Thyroid gland (tissue), 4 donors: ENCODE measurements around the gene CACUL1. TPM values are rescaled to one million over a fixed set of nuclear protein-coding genes. Genes with fewer than 3 reads are reported as not detected.

Experiments
- DNase-seq, 2 donors: peaks; one replicate each; pipeline ENCODE4 v3.0.0-alpha.2; 2019
- H3K27ac ChIP-seq, 3 donors: fragments of 200-600 bp; sonication (generic); 1 replicate in 2 of 3; 2 replicates in 1 of 3; pipeline ENCODE4 v1.5.1; 2016 to 2019; ENCODE audit warnings: mild to moderate bottlenecking in 1 of 3, moderate library complexity in 1 of 3
- H3K27me3 ChIP-seq: fragments of 200-600 bp; sonication (generic); one replicate; pipeline ENCODE4 v1.5.1; 2019
- H3K36me3 ChIP-seq, 2 donors: fragments of 200-600 bp; sonication (generic); one replicate each; pipeline ENCODE4 v1.5.1; 2016 to 2019
- H3K4me1 ChIP-seq, 2 donors: fragments of 200-600 bp; sonication (generic); one replicate each; pipeline ENCODE4 v1.5.1; 2017 to 2019
- H3K4me3 ChIP-seq, 3 donors: fragments of 200-600 bp; sonication (generic); replicated peaks in 1 of 3; 1 replicate in 2 of 3; 2 replicates in 1 of 3; pipeline ENCODE4 v1.5.1; 2016; ENCODE audit warnings: mild to moderate bottlenecking in 1 of 3
- H3K9me3 ChIP-seq: fragments of 200-600 bp; sonication (generic); one replicate; pipeline ENCODE4 v1.5.1; 2017
- POLR2A ChIP-seq, 2 donors: fragments of 450-650 bp; IDR thresholded peaks; one replicate each; pipeline ENCODE4 v1.6.1; 2017; ENCODE audit warnings: antibody characterized with exemption in 2 of 2, mild to moderate bottlenecking in 2 of 2, moderate library complexity in 1 of 2
- WGBS, 2 donors: methylation state at CpG; one replicate each; pipeline ENCODE4 v1.1.5; 2017; 5-methylcytosine and 5-hydroxymethylcytosine counted together
- intact Hi-C: fragments of 100-400 bp; cut with DNase I; formaldehyde crosslinking; loops from one replicate; pipeline ENCODE4 v1.15.1; 2023
- total RNA-seq, 4 donors: library from RNA; depleted of rRNA; stranded (reverse); fragments of >200 nt; gene quantifications; one replicate each; pipeline ENCODE4 v1.2.3, GENCODE V29; 2016
- TF ChIP-seq, protein P1 (sequence below), 6 experiments: fragments of 200-600 bp in 3 of 6; fragments of 450-650 bp in 3 of 6; sonication (generic) in 3 of 6; IDR thresholded peaks; one replicate each; pipeline ENCODE4 v1.5.1; 2016 to 2019; ENCODE audit warnings: antibody characterized with exemption in 6 of 6, mild to moderate bottlenecking in 2 of 6, inconsistent platforms in 1 of 6, moderate library complexity in 1 of 6

Gene CACUL1
- total RNA-seq, 4 donors from 2014 or later: 23.0 to 36.8 (median 31.5) TPM

DNA sequence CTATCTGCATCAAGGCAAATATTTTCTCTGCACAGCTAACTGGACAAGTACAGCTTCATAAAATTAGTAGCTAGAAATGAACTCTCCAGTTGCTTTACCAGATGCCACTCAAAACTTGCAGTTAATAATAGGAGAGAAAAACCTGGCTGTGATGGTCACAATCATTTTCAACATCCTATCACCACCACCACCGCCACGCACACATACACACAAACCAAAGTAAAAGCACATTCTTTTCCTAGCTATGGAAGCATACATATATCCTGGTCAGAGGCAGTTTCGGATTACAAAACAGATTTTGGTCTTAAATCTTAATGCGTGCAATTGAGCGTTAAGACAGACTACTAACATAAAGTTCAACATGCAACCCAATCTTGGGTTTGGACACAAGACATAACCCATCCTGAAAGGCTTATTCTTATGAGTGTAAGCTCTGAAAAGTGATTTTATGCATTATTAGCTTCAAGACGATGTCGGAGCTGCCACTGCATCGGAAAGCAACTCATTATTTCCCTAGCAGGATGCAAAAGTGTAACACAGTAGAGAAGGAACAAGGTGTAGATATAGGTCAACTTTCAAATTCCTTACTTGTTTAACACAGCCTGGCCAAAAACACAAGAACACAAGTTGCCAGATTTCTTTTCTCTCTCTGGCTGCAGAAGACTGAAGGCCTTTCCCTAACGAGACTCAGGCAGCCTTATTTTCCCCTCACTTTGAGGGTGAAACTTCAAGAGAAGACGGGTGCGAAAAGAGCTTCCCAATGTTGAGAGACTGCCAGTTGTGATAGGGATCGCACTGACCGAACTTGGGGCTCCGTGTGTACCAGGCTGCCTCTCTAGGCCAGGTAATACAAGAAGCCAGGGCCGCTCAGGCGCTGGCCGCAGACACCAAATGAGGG is 1.2 kb downstream of the CACUL1 start:
- WGBS, 2 donors: 4 to 5% methylated on average over 17 of the region's 17 CpGs
- TF ChIP-seq POLR2A (IDR thresholded peaks at IDR 0.05): no peak
- TF ChIP-seq, protein P1, sequence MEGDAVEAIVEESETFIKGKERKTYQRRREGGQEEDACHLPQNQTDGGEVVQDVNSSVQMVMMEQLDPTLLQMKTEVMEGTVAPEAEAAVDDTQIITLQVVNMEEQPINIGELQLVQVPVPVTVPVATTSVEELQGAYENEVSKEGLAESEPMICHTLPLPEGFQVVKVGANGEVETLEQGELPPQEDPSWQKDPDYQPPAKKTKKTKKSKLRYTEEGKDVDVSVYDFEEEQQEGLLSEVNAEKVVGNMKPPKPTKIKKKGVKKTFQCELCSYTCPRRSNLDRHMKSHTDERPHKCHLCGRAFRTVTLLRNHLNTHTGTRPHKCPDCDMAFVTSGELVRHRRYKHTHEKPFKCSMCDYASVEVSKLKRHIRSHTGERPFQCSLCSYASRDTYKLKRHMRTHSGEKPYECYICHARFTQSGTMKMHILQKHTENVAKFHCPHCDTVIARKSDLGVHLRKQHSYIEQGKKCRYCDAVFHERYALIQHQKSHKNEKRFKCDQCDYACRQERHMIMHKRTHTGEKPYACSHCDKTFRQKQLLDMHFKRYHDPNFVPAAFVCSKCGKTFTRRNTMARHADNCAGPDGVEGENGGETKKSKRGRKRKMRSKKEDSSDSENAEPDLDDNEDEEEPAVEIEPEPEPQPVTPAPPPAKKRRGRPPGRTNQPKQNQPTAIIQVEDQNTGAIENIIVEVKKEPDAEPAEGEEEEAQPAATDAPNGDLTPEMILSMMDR (IDR thresholded peaks at IDR 0.05): no peak
- peak overlapping the region in 2 of 3 donors; percentile 92 to 94 for H3K27ac ChIP-seq
- H3K4me3 ChIP-seq: peak overlapping the region; percentile 75 to 96 (median 90)
- H3K27me3 ChIP-seq: no peaks in the 10 kb centered on the region
- H3K9me3 ChIP-seq: no peaks in the 10 kb centered on the region
- H3K36me3 ChIP-seq: no peaks in the 10 kb centered on the region
- peaks cover 24 to 27% of the 10 kb centered on the region in 2 donors for H3K4me1 ChIP-seq
- intact Hi-C loops: no loop called here
- DNase-seq: no peak

DNA sequence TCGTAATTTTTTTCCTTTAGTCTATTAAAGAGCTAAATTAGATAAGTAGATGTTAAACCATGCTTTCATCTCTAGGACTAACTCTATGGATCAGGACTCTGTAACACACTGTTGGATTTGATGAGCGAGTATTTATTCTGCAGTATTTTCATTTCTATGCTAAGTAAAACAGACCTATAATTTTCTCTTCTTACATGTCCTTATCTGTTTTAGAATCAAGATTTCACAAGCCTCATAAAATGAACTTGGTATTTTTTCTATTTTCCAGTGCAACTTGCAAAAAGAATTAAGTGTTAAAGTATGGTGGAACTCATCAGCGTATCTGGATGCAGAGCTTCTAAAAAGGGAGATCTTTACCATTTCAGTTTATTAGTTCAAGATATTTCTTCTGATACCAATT is 2.4 kb downstream of the CACUL1 start:
- Histone ChIP-seq H3K4me3 (no peak overlapping the region), H3K9me3 (no peaks in the 10 kb centered on the region), H3K4me1 (peaks cover 24 to 27% of the 10 kb centered on the region in 2 donors), H3K27ac (no peak overlapping the region), H3K36me3 (no peaks in the 10 kb centered on the region), H3K27me3 (no peaks in the 10 kb centered on the region)
- intact Hi-C loops: no loop called here
- 82 to 89% methylated on average over 3 of the region's 3 CpGs for WGBS, 2 donors
- TF ChIP-seq POLR2A (IDR thresholded peaks at IDR 0.05): no peak
- TF ChIP-seq, protein P1 (IDR thresholded peaks at IDR 0.05): no peak
- DNase-seq: no peak

DNA sequence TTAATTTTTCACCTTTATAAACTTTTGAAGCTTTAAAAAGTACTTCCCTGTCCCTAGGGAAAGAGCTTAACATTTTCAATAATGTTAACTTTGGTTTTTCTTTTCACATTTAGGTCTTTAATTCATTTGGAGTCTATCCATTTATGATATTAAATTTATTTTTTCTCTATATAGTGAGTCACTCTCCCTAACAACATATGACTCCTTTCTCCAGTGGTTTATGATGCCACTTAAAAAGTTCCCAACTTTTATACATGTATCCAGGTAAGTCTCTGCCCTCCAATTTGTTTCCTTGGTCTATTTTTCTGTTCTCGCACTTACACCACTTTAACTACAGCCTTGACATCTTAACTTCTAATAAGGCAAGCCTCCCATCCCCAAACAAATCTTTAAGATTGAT is 3.5 kb downstream of the CACUL1 start:
- 97 to 99% methylated on average over 1 of the region's 1 CpG for WGBS, 2 donors
- intact Hi-C loops: no loop called here
- no peak for DNase-seq
- Histone ChIP-seq H3K27me3 (no peaks in the 10 kb centered on the region), H3K36me3 (no peaks in the 10 kb centered on the region), H3K4me1 (peaks cover 24 to 27% of the 10 kb centered on the region in 2 donors), H3K4me3 (no peak overlapping the region), H3K27ac (no peak overlapping the region), H3K9me3 (no peaks in the 10 kb centered on the region)
- TF ChIP-seq, protein P1 (IDR thresholded peaks at IDR 0.05): no peak
- TF ChIP-seq POLR2A (IDR thresholded peaks at IDR 0.05): no peak

DNA sequence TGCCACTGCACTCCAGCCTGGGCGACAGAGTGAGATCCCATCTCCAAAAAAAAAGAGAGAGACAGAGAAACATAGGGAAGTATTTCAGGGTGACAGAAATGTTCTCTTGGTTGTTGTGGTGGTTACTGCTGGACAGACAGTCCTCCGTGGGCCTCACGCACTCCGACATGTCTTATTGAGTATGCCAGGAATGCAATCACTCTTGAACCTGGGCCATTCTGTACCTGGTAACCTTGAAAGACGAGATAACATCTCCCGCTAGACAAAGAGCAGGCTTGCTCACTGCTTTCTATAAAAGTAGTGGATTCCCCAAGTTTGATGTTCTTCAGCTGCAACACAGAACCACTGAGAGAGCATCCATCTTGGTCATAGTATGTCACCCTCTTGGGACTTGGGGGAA is 6.7 kb downstream of the CACUL1 start:
- intact Hi-C loops: no loop called here
- TF ChIP-seq POLR2A (IDR thresholded peaks at IDR 0.05): no peak
- TF ChIP-seq, protein P1 (IDR thresholded peaks at IDR 0.05): no peak
- 85 to 92% methylated on average over 6 of the region's 6 CpGs for WGBS, 2 donors
- H3K4me1 ChIP-seq: peaks cover 7 to 8% of the 10 kb centered on the region in 2 donors
- H3K27ac ChIP-seq: no peak overlapping the region
- H3K4me3 ChIP-seq: no peak overlapping the region
- H3K9me3 ChIP-seq: no peaks in the 10 kb centered on the region
- no peak for DNase-seq
- H3K27me3 ChIP-seq: no peaks in the 10 kb centered on the region
- H3K36me3 ChIP-seq: no peaks in the 10 kb centered on the region

DNA sequence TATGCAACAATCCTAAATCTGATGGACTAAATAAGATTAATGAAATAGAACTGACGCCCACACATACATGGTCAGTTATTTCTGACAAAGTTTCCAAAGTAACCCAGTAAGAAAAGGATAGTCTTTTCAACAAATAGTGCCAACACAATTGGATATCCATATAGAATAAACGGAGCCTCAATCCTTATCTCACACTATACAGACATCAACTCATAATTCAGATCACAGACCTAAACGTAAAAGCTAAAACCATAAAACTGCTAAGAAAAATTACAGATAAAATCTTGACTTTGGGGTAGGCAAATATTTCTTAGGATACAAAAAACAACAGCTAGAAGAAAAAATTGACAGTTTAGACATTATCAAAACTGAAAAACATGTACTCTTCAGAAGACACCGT is 8.5 kb downstream of the CACUL1 start:
- DNase-seq: no peak
- Histone ChIP-seq H3K4me3 (no peak overlapping the region), H3K27me3 (no peaks in the 10 kb centered on the region), H3K9me3 (no peaks in the 10 kb centered on the region), H3K27ac (no peak overlapping the region), H3K36me3 (no peaks in the 10 kb centered on the region), H3K4me1 (peaks cover 7 to 16% of the 10 kb centered on the region in 2 donors)
- WGBS, 2 donors: 89 to 90% methylated on average over 4 of the region's 4 CpGs
- TF ChIP-seq, protein P1 (IDR thresholded peaks at IDR 0.05): no peak
- TF ChIP-seq POLR2A (IDR thresholded peaks at IDR 0.05): no peak
- intact Hi-C loops: no loop called here
